K562 (cell line): ENCODE measurements around the gene BLOC1S4. TPM values are rescaled to one million over a fixed set of nuclear protein-coding genes. Genes with fewer than 3 reads are reported as not detected.

Experiments
- ARID2 ChIP-seq: fragments of 450-650 bp; IDR thresholded peaks from 2 replicates; pipeline ENCODE4 v1.6.1; 2017; ENCODE audit warnings: antibody characterized with exemption, mild to moderate bottlenecking
- CBFA2T3 ChIP-seq: fragments of 450-650 bp; IDR thresholded peaks from 2 replicates; pipeline ENCODE4 v1.6.1; 2017
- E2F3 ChIP-seq: fragments of 250-450 bp; sonication (Bioruptor Pico); IDR thresholded peaks from 2 replicates; pipeline ENCODE4 v1.4.0; 2020; ENCODE audit warnings: mild to moderate bottlenecking
- ETV1 ChIP-seq: fragments of 450-650 bp; conservative IDR thresholded peaks from 2 replicates; pipeline ENCODE4 v1.6.1; 2016; ENCODE audit warnings: missing genetic modification characterization, control low read depth, low read depth, missing compliant biosample characterization
- GTF2A2 ChIP-seq: IDR thresholded peaks from 2 replicates; pipeline ENCODE4 v1.6.1; 2016; ENCODE audit warnings: mild to moderate bottlenecking, missing genetic modification characterization, missing compliant biosample characterization
- HCFC1 ChIP-seq: IDR thresholded peaks from 2 replicates; pipeline ENCODE4 v1.6.1; 2012; ENCODE audit warnings: low read depth, low read length, improper control_type of control experiment
- HDAC2 ChIP-seq: fragments of 450-650 bp; IDR thresholded peaks from 2 replicates; pipeline ENCODE4 v1.6.1; 2016; ENCODE audit warnings: mild to moderate bottlenecking
- KAT8 ChIP-seq: fragments of 450-650 bp; IDR thresholded peaks from 2 replicates; pipeline ENCODE4 v1.6.1; 2016; ENCODE audit warnings: low read depth, mild to moderate bottlenecking
- KLF10 ChIP-seq: fragments of 250-450 bp; sonication (Bioruptor Pico); IDR thresholded peaks from 2 replicates; pipeline ENCODE4 v1.6.1; 2021; ENCODE audit warnings: matching md5 sums
- KLF13 ChIP-seq: fragments of 450-650 bp; IDR thresholded peaks from 2 replicates; pipeline ENCODE4 v1.6.1; 2016; ENCODE audit warnings: missing genetic modification characterization, low read depth, mild to moderate bottlenecking, missing compliant biosample characterization, moderate library complexity, borderline replicate concordance
- PHTF2 ChIP-seq: fragments of 250-450 bp; sonication (Bioruptor Pico); IDR thresholded peaks from 2 replicates; pipeline ENCODE4 v1.5.0; 2021; ENCODE audit warnings: mild to moderate bottlenecking
- PTRF ChIP-seq: fragments of 450-650 bp; IDR thresholded peaks from 2 replicates; pipeline ENCODE4 v1.6.1; 2016; ENCODE audit warnings: mild to moderate bottlenecking, missing genetic modification characterization, missing compliant biosample characterization
- SREBF2 ChIP-seq: sonication (generic); formaldehyde crosslinking; IDR thresholded peaks from 2 replicates; pipeline ENCODE4 v1.4.0; 2020; ENCODE audit warnings: mild to moderate bottlenecking, missing genetic modification reagents
- WHSC1 ChIP-seq: IDR thresholded peaks from one replicate; pipeline ENCODE4 v1.6.1; 2012; ENCODE audit warnings: low read length, control low read depth, inconsistent platforms
- polyA plus RNA-seq, 8 experiments: library from polyadenylated mRNA; depleted of rRNA in 4 of 8; stranded (reverse) in 5 of 8; unstranded in 3 of 8; fragments of >200 nt; fragmentation: Nextera tagmentation in 2 of 8; fragmentation: Illumina TruSeq in 1 of 8; extraction: Ambion mirVana in 2 of 8; extraction: Trizol in 1 of 8; gene quantifications; 2 replicates each; pipeline versions ENCODE4 v1.2.1 to v1.2.3, GENCODE V29; 2011 to 2014; ENCODE audit warnings: inconsistent platforms in 1 of 8, missing spikeins in 1 of 8
- total RNA-seq, 7 experiments: library from RNA; depleted of rRNA in 6 of 7; stranded (reverse); fragments of >200 nt in 6 of 7; fragmentation: Illumina TruSeq in 2 of 7; extraction: Trizol in 2 of 7; gene quantifications; 2 replicates each; pipeline versions ENCODE4 v1.2.1 to v1.2.3, GENCODE V29; 2011 to 2021; ENCODE audit warnings: low replicate concordance in 1 of 7
- TF ChIP-seq, protein P1 (sequence below): fragments of 250-450 bp; sonication (Bioruptor Pico); IDR thresholded peaks from 2 replicates; pipeline ENCODE4 v1.5.0; 2021
- TF ChIP-seq, protein P2 (sequence below): IDR thresholded peaks from 2 replicates; pipeline ENCODE4 v1.6.1; 2011; ENCODE audit warnings: borderline replicate concordance, low read depth, mild to moderate bottlenecking, moderate library complexity, low read length; ENCODE audit not compliant: insufficient read depth, poor library complexity, severe bottlenecking
- TF ChIP-seq, protein P3 (sequence below): fragments of 250-450 bp; sonication (Bioruptor Pico); IDR thresholded peaks from 2 replicates; pipeline ENCODE4 v1.4.0; 2020
- TF ChIP-seq, protein P4 (sequence below): fragments of 450-650 bp; IDR thresholded peaks from 2 replicates; pipeline ENCODE4 v1.7.0; 2016; ENCODE audit warnings: borderline replicate concordance
- TF ChIP-seq, protein P5 (sequence below): IDR thresholded peaks from 3 replicates; pipeline ENCODE4 v1.6.1; 2011; ENCODE audit warnings: borderline replicate concordance, mild to moderate bottlenecking, moderate library complexity; ENCODE audit not compliant: insufficient read length; ENCODE audit errors: extremely low read depth

Gene BLOC1S4
- total and polyA plus RNA-seq, 9 of the 15 experiments (the other 6 are each of a cell fraction or from before 2014, with no cell fraction given) = 3.1 to 31.6 (median 11.2) TPM

DNA sequence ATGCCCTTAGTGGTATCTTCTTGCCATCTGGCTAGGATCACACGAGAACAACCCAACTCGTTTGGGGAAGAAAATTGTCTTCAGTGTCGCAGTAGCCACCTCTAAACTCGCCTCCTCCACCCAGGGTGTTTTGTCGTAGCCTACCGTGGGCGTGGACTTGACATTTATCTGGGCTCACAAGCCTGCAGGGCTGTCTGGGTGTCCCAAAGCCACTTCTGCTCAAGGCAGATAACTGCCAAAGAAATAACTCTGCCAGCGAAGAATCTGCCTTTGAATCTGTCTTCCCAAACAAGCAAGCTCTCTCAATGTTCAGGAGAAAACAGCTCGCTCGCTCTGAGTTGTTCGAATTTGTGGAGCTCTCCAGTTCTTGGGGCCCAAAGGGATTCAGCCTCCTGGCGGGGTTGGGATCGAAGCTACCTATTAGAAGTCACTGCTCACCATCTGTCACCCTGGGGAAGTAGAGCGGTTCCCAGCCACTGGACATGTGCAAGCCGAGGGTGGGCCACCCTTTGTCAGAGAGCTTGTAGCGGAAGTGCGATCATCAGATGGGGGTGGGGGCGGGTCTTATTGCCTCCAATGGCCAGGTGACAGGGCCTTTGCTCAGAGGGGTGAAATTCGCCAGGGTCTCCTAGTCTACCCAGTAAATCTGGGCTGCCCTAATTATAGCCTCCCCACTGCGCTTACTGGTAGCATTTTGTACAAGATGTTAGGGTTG, 14.8 kb downstream of the BLOC1S4 start (continued):
- TF ChIP-seq, protein P1, sequence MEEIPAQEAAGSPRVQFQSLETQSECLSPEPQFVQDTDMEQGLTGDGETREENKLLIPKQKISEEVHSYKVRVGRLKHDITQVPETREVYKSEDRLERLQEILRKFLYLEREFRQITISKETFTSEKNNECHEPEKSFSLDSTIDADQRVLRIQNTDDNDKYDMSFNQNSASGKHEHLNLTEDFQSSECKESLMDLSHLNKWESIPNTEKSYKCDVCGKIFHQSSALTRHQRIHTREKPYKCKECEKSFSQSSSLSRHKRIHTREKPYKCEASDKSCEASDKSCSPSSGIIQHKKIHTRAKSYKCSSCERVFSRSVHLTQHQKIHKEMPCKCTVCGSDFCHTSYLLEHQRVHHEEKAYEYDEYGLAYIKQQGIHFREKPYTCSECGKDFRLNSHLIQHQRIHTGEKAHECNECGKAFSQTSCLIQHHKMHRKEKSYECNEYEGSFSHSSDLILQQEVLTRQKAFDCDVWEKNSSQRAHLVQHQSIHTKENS (CRISPR knock-in tag) = no peak
- TF ChIP-seq KAT8 = no peak
- peak; percentile 90 for TF ChIP-seq HDAC2
- peak; percentile 60 for TF ChIP-seq ETV1
- TF ChIP-seq KLF13 (tag) = no peak
- no peak for TF ChIP-seq WHSC1
- TF ChIP-seq PTRF = no peak
- no peak for TF ChIP-seq HCFC1
- TF ChIP-seq, protein P2, sequence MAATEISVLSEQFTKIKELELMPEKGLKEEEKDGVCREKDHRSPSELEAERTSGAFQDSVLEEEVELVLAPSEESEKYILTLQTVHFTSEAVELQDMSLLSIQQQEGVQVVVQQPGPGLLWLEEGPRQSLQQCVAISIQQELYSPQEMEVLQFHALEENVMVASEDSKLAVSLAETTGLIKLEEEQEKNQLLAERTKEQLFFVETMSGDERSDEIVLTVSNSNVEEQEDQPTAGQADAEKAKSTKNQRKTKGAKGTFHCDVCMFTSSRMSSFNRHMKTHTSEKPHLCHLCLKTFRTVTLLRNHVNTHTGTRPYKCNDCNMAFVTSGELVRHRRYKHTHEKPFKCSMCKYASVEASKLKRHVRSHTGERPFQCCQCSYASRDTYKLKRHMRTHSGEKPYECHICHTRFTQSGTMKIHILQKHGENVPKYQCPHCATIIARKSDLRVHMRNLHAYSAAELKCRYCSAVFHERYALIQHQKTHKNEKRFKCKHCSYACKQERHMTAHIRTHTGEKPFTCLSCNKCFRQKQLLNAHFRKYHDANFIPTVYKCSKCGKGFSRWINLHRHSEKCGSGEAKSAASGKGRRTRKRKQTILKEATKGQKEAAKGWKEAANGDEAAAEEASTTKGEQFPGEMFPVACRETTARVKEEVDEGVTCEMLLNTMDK = no peak
- TF ChIP-seq KLF10 (CRISPR knock-in tag) = no peak
- TF ChIP-seq, protein P3, sequence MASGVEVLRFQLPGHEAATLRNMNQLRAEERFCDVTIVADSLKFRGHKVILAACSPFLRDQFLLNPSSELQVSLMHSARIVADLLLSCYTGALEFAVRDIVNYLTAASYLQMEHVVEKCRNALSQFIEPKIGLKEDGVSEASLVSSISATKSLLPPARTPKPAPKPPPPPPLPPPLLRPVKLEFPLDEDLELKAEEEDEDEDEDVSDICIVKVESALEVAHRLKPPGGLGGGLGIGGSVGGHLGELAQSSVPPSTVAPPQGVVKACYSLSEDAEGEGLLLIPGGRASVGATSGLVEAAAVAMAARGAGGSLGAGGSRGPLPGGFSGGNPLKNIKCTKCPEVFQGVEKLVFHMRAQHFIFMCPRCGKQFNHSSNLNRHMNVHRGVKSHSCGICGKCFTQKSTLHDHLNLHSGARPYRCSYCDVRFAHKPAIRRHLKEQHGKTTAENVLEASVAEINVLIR = peak; percentile 37; the same call in 1 of the 2 replicates
- TF ChIP-seq E2F3 (CRISPR knock-in tag) = no peak
- TF ChIP-seq, protein P4, sequence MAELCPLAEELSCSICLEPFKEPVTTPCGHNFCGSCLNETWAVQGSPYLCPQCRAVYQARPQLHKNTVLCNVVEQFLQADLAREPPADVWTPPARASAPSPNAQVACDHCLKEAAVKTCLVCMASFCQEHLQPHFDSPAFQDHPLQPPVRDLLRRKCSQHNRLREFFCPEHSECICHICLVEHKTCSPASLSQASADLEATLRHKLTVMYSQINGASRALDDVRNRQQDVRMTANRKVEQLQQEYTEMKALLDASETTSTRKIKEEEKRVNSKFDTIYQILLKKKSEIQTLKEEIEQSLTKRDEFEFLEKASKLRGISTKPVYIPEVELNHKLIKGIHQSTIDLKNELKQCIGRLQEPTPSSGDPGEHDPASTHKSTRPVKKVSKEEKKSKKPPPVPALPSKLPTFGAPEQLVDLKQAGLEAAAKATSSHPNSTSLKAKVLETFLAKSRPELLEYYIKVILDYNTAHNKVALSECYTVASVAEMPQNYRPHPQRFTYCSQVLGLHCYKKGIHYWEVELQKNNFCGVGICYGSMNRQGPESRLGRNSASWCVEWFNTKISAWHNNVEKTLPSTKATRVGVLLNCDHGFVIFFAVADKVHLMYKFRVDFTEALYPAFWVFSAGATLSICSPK = no peak
- TF ChIP-seq PHTF2 (CRISPR knock-in tag) = no peak
- no peak for TF ChIP-seq SREBF2 (CRISPR knock-in tag)
- TF ChIP-seq GTF2A2 (tag) = no peak
- TF ChIP-seq CBFA2T3 = peak; percentile 99
- no peak for TF ChIP-seq ARID2
- TF ChIP-seq, protein P5, sequence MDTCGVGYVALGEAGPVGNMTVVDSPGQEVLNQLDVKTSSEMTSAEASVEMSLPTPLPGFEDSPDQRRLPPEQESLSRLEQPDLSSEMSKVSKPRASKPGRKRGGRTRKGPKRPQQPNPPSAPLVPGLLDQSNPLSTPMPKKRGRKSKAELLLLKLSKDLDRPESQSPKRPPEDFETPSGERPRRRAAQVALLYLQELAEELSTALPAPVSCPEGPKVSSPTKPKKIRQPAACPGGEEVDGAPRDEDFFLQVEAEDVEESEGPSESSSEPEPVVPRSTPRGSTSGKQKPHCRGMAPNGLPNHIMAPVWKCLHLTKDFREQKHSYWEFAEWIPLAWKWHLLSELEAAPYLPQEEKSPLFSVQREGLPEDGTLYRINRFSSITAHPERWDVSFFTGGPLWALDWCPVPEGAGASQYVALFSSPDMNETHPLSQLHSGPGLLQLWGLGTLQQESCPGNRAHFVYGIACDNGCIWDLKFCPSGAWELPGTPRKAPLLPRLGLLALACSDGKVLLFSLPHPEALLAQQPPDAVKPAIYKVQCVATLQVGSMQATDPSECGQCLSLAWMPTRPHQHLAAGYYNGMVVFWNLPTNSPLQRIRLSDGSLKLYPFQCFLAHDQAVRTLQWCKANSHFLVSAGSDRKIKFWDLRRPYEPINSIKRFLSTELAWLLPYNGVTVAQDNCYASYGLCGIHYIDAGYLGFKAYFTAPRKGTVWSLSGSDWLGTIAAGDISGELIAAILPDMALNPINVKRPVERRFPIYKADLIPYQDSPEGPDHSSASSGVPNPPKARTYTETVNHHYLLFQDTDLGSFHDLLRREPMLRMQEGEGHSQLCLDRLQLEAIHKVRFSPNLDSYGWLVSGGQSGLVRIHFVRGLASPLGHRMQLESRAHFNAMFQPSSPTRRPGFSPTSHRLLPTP = no peak
